Measurements from ENCODE around the gene TGM5. TPM values are rescaled to one million over a fixed set of nuclear protein-coding genes. Genes with fewer than 3 reads are reported as not detected.

The TGM5 gene
- total RNA-seq, 1 donor = not detected

GRCh38 chr15:43302205-43302817, 35.6 kb upstream of the TGM5 start, which contains the start of gene TGM7:
Gene TGM7 (minus strand): TSS chr15:43302255.
- TF ChIP-seq, protein P1, sequence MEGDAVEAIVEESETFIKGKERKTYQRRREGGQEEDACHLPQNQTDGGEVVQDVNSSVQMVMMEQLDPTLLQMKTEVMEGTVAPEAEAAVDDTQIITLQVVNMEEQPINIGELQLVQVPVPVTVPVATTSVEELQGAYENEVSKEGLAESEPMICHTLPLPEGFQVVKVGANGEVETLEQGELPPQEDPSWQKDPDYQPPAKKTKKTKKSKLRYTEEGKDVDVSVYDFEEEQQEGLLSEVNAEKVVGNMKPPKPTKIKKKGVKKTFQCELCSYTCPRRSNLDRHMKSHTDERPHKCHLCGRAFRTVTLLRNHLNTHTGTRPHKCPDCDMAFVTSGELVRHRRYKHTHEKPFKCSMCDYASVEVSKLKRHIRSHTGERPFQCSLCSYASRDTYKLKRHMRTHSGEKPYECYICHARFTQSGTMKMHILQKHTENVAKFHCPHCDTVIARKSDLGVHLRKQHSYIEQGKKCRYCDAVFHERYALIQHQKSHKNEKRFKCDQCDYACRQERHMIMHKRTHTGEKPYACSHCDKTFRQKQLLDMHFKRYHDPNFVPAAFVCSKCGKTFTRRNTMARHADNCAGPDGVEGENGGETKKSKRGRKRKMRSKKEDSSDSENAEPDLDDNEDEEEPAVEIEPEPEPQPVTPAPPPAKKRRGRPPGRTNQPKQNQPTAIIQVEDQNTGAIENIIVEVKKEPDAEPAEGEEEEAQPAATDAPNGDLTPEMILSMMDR (IDR thresholded peaks at IDR 0.05; ENCODE audit: extremely low read depth, low read depth, low read length) = no peak
- H3K79me2 ChIP-seq (ENCODE audit: insufficient read depth, low read length) = no peaks in the 10 kb centered on the region
- no peak within 1 kb of the TSS for H3K4me2 ChIP-seq (ENCODE audit: insufficient read depth, low read length)
- DNase-seq (ENCODE audit: insufficient read length, low spot score, missing footprints) = no peak
- H3K27me3 ChIP-seq (ENCODE audit: insufficient read depth, low read length) = peaks cover 39% of the 10 kb centered on the region
- H2AFZ ChIP-seq (ENCODE audit: low read length) = no peak within 1 kb of the TSS
- no peaks in the 10 kb centered on the region for H3K36me3 ChIP-seq (ENCODE audit: insufficient read depth, low read length)
- no peaks in the 10 kb centered on the region for H3K9me3 ChIP-seq (ENCODE audit: low read depth, low read length)
- no peaks in the 10 kb centered on the region for H4K20me1 ChIP-seq (ENCODE audit: insufficient read depth, low read length)
- no peak within 1 kb of the TSS for H3K27ac ChIP-seq (ENCODE audit: low read depth, low read length)
- H3K4me3 ChIP-seq (ENCODE audit: insufficient read depth, low read length) = no peak within 1 kb of the TSS
- H3K4me1 ChIP-seq (ENCODE audit: insufficient read depth, low read length) = no peaks in the 10 kb centered on the region

DNA sequence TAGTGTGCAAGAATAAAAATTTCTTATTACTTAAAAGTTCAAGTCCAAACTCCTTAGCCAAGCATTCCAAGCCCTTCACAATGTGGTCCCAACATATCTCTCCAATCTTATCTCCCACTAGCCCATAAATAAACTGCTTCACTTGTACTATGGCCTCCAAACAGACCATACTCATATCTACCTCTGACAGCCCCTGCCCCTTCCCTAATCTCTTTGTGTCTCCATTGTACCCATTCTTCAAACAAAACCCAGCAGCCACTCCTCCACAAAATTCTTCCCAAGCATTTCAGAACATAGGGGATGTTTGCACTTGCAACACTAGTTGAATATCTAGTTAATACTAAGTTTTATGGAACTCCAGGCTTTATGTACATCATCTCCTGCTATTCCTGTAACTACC, 33.2 kb upstream of the TGM5 start:
- peaks cover 41% of the 10 kb centered on the region for H3K27me3 ChIP-seq (ENCODE audit: insufficient read depth, low read length)
- no peaks in the 10 kb centered on the region for H3K9me3 ChIP-seq (ENCODE audit: low read depth, low read length)
- no peak overlapping the region for H3K4me2 ChIP-seq (ENCODE audit: insufficient read depth, low read length)
- no peaks in the 10 kb centered on the region for H3K4me1 ChIP-seq (ENCODE audit: insufficient read depth, low read length)
- H3K79me2 ChIP-seq (ENCODE audit: insufficient read depth, low read length) = no peaks in the 10 kb centered on the region
- H3K4me3 ChIP-seq (ENCODE audit: insufficient read depth, low read length) = no peak overlapping the region
- TF ChIP-seq, protein P1 (IDR thresholded peaks at IDR 0.05; ENCODE audit: extremely low read depth, low read depth, low read length) = no peak
- H4K20me1 ChIP-seq (ENCODE audit: insufficient read depth, low read length) = no peaks in the 10 kb centered on the region
- no peaks in the 10 kb centered on the region for H3K36me3 ChIP-seq (ENCODE audit: insufficient read depth, low read length)
- no peak overlapping the region for H2AFZ ChIP-seq (ENCODE audit: low read length)
- DNase-seq (ENCODE audit: insufficient read length, low spot score, missing footprints) = no peak
- no peak overlapping the region for H3K27ac ChIP-seq (ENCODE audit: low read depth, low read length)

GRCh38 chr15:43299411-43299810, 32.7 kb upstream of the TGM5 start:
- no peaks in the 10 kb centered on the region for H3K4me1 ChIP-seq (ENCODE audit: insufficient read depth, low read length)
- H3K36me3 ChIP-seq (ENCODE audit: insufficient read depth, low read length) = no peaks in the 10 kb centered on the region
- H3K79me2 ChIP-seq (ENCODE audit: insufficient read depth, low read length) = no peaks in the 10 kb centered on the region
- H4K20me1 ChIP-seq (ENCODE audit: insufficient read depth, low read length) = no peaks in the 10 kb centered on the region
- H3K4me3 ChIP-seq (ENCODE audit: insufficient read depth, low read length) = no peak overlapping the region
- TF ChIP-seq, protein P1 (IDR thresholded peaks at IDR 0.05; ENCODE audit: extremely low read depth, low read depth, low read length) = no peak
- H2AFZ ChIP-seq (ENCODE audit: low read length) = no peak overlapping the region
- peaks cover 45% of the 10 kb centered on the region for H3K27me3 ChIP-seq (ENCODE audit: insufficient read depth, low read length)
- H3K27ac ChIP-seq (ENCODE audit: low read depth, low read length) = no peak overlapping the region
- DNase-seq (ENCODE audit: insufficient read length, low spot score, missing footprints) = no peak
- no peaks in the 10 kb centered on the region for H3K9me3 ChIP-seq (ENCODE audit: low read depth, low read length)
- no peak overlapping the region for H3K4me2 ChIP-seq (ENCODE audit: insufficient read depth, low read length)

DNA sequence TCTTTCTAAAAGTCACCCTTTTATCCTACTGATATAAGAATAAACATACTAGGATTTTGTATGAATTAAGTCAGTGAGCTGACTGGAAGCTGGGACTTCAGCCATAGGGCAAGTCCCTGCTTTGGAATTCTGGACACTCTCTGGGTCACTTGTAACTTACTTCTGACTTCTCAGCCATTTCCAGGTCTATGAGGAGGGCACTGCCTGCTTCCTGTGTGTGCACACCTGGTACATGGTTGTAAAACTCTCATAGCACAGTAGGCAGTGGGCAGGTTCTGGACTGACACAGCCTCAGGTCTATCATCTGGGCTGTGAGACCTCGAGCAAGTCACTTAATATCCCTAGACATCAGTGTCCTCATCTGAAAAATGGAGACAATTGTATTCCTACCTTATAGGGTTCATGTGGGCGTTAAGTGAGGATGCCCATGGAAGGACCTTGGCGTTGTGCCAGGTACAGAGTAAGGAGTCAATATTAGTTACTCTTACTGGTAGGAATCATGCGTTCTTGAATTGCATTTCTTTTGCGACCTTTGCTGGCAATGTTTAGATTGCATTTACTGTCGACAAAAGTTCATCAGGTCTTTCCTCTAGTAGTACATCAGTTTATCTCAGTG, 27.5 kb upstream of the TGM5 start:
- no peaks in the 10 kb centered on the region for H3K79me2 ChIP-seq (ENCODE audit: insufficient read depth, low read length)
- DNase-seq (ENCODE audit: insufficient read length, low spot score, missing footprints) = no peak
- H4K20me1 ChIP-seq (ENCODE audit: insufficient read depth, low read length) = no peaks in the 10 kb centered on the region
- no peaks in the 10 kb centered on the region for H3K4me1 ChIP-seq (ENCODE audit: insufficient read depth, low read length)
- H3K4me2 ChIP-seq (ENCODE audit: insufficient read depth, low read length) = no peak overlapping the region
- no peak overlapping the region for H2AFZ ChIP-seq (ENCODE audit: low read length)
- H3K27ac ChIP-seq (ENCODE audit: low read depth, low read length) = no peak overlapping the region
- H3K4me3 ChIP-seq (ENCODE audit: insufficient read depth, low read length) = no peak overlapping the region
- H3K9me3 ChIP-seq (ENCODE audit: low read depth, low read length) = no peaks in the 10 kb centered on the region
- TF ChIP-seq, protein P1 (IDR thresholded peaks at IDR 0.05; ENCODE audit: extremely low read depth, low read depth, low read length) = no peak
- H3K27me3 ChIP-seq (ENCODE audit: insufficient read depth, low read length) = peaks cover 56% of the 10 kb centered on the region
- H3K36me3 ChIP-seq (ENCODE audit: insufficient read depth, low read length) = no peaks in the 10 kb centered on the region
